ENCODE results near the gene KIF5A.

- TF ChIP-seq POLR2A (IDR thresholded peaks at IDR 0.05; ENCODE audit: extremely low read depth, insufficient read length) (no peak), CTCF (IDR thresholded peaks at IDR 0.05; ENCODE audit: low read depth, low read length) (no peak), MYC (IDR thresholded peaks at IDR 0.05; ENCODE audit: low read depth, low read length) (no peak)
Measured at GRCh38 chr12:57522887-57523705, 26.7 kb upstream of the KIF5A start.
